ENCODE measurements around the gene POLR1D.

The POLR1D gene

DNA sequence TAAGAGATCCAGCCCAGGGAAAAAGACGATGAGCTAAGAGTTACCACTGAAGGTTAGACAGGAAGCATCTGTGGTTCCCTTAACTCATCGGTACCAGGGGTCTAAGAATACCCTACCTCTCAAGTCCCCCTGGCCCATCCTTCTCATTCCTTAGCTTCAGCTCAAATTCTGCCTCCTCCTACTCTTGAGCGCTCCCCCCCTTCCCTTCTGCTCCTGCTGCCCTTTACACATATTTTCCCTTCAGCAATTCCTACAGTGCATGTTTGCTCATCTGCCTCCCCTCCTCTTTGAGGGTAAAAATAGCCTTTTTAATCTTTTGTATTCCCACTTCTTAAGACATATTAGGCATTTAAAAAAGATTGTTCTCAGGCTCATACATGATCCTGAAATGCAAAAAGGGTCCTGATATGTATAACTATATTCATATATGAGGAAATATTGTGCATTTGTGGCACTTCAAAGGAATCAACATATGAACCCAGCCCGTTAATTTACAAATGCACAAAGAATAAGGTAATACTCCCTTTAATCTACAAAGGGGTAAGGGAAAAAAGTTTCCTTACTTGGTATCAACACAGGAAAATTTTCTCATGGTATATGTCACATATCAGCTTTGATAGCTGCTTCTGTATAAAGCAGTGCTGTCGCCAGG is 34.5 kb upstream of the POLR1D start:
- Histone ChIP-seq H2AFZ (ENCODE audit: low read length) (no peak overlapping the region), H3K79me2 (ENCODE audit: insufficient read depth, low read length) (no peaks in the 10 kb centered on the region; the same call in 1 of the 2 replicates), H3K27me3 (ENCODE audit: insufficient read depth, low read length) (no peaks in the 10 kb centered on the region), H4K20me1 (ENCODE audit: insufficient read depth, low read length) (no peaks in the 10 kb centered on the region), H3K9me2 (ENCODE audit: low read depth, low read length) (no peaks in the 10 kb centered on the region), H3K4me3 (ENCODE audit: low read depth, low read length, poor library complexity, severe bottlenecking) (no peak overlapping the region), H3K27ac (ENCODE audit: low read depth, low read length, poor library complexity, severe bottlenecking) (no peak overlapping the region), H3K9me3 (ENCODE audit: low read length) (0 out of 2 replicates have a peak, but pooled peaks cover 2% of the 10 kb centered on the region), H3F3A (ENCODE audit: insufficient read depth, low read length) (0 out of 2 replicates have a peak, but pooled peaks cover 3% of the 10 kb centered on the region), H3K36me3 (ENCODE audit: insufficient read depth, low read length) (no peaks in the 10 kb centered on the region), H3K4me2 (ENCODE audit: low read length) (no peak overlapping the region), H3K9ac (ENCODE audit: low read length) (no peak overlapping the region), H3K4me1 (ENCODE audit: insufficient read depth, low read length, severe bottlenecking) (peaks cover 5% of the 10 kb centered on the region)
- TF ChIP-seq EZH2 (IDR thresholded peaks at IDR 0.05; ENCODE audit: borderline replicate concordance, low read length) (no peak), CTCF (IDR thresholded peaks at IDR 0.05; ENCODE audit: low read length) (no peak)

- Histone ChIP-seq H3K9me2 (ENCODE audit: low read depth, low read length) (no peaks in the 10 kb centered on the region), H3K27me3 (ENCODE audit: insufficient read depth, low read length) (no peaks in the 10 kb centered on the region), H3K4me2 (ENCODE audit: low read length) (no peak overlapping the region), H3K79me2 (ENCODE audit: insufficient read depth, low read length) (no peaks in the 10 kb centered on the region; the same call in 1 of the 2 replicates), H3K36me3 (ENCODE audit: insufficient read depth, low read length) (no peaks in the 10 kb centered on the region), H2AFZ (ENCODE audit: low read length) (no peak overlapping the region), H3K9me3 (ENCODE audit: low read length) (0 out of 2 replicates have a peak, but pooled peaks cover 2% of the 10 kb centered on the region), H3F3A (ENCODE audit: insufficient read depth, low read length) (0 out of 2 replicates have a peak, but pooled peaks cover 3% of the 10 kb centered on the region), H3K4me1 (ENCODE audit: insufficient read depth, low read length, severe bottlenecking) (peaks cover 5% of the 10 kb centered on the region), H3K9ac (ENCODE audit: low read length) (no peak overlapping the region), H3K4me3 (ENCODE audit: low read depth, low read length, poor library complexity, severe bottlenecking) (no peak overlapping the region), H4K20me1 (ENCODE audit: insufficient read depth, low read length) (no peaks in the 10 kb centered on the region), H3K27ac (ENCODE audit: low read depth, low read length, poor library complexity, severe bottlenecking) (no peak overlapping the region)
- TF ChIP-seq CTCF (IDR thresholded peaks at IDR 0.05; ENCODE audit: low read length): no peak
- TF ChIP-seq EZH2 (IDR thresholded peaks at IDR 0.05; ENCODE audit: borderline replicate concordance, low read length): no peak
Observed at GRCh38 chr13:27588405-27588804, 33.3 kb upstream of the POLR1D start.

DNA sequence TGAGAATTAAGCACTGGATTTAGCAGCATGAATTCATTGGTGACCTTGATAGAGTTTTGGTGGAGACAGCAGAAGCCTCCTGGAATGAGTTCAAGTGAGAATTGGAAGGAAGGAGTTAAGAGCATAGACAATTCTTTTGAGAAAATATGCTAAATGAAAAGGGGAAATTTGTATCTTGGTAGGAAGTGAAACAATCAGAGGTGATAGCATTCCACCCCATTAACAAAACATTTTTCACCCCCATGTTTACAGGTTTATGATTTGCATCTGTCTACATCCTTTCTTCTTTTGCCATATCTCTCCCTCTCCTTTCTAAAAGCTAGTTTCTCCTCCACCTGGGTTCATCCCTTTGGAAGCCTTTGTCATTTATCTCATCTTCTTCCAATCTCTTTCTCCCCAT is 28.8 kb upstream of the POLR1D start:
- Histone ChIP-seq H3K4me1 (ENCODE audit: insufficient read depth, low read length, severe bottlenecking) (no peaks in the 10 kb centered on the region), H3K27ac (ENCODE audit: low read depth, low read length, poor library complexity, severe bottlenecking) (no peak overlapping the region), H3K9me2 (ENCODE audit: low read depth, low read length) (no peaks in the 10 kb centered on the region), H3K9ac (ENCODE audit: low read length) (no peak overlapping the region), H3K4me3 (ENCODE audit: low read depth, low read length, poor library complexity, severe bottlenecking) (no peak overlapping the region), H3K27me3 (ENCODE audit: insufficient read depth, low read length) (no peaks in the 10 kb centered on the region), H3K79me2 (ENCODE audit: insufficient read depth, low read length) (no peaks in the 10 kb centered on the region; the same call in 1 of the 2 replicates), H3K36me3 (ENCODE audit: insufficient read depth, low read length) (no peaks in the 10 kb centered on the region), H3K9me3 (ENCODE audit: low read length) (0 out of 2 replicates have a peak, but pooled peaks cover 2% of the 10 kb centered on the region), H3F3A (ENCODE audit: insufficient read depth, low read length) (0 out of 2 replicates have a peak, but pooled peaks cover 3% of the 10 kb centered on the region), H4K20me1 (ENCODE audit: insufficient read depth, low read length) (no peaks in the 10 kb centered on the region), H3K4me2 (ENCODE audit: low read length) (no peak overlapping the region), H2AFZ (ENCODE audit: low read length) (no peak overlapping the region)
- no peak for TF ChIP-seq CTCF (IDR thresholded peaks at IDR 0.05; ENCODE audit: low read length)
- no peak for TF ChIP-seq EZH2 (IDR thresholded peaks at IDR 0.05; ENCODE audit: borderline replicate concordance, low read length)
